IMR-90 (cell line): ENCODE measurements around the gene GCN1. TPM values are rescaled to one million over a fixed set of nuclear protein-coding genes. Genes with fewer than 3 reads are reported as not detected.

Experiments used
- ATAC-seq: fragments of 200-7000 bp; cut with Tn5 transposase; 2 replicates; pipeline ENCODE4 v1.9.1; 2020; ENCODE audit warnings: low read depth, mild to moderate bottlenecking, moderate library complexity
- BruUV-seq: library from RNA; stranded (reverse); fragments of 400-500 nt; replicated peaks from 2 replicates; lab custom pipeline; 2021; lab: Mats Ljungman, UMichigan
- CTCF ChIA-PET: fragments of 300-600 bp; formaldehyde crosslinking; extraction: SDS; loops from one replicate; lab custom pipeline; 2021; ENCODE audit warnings: antibody characterized with exemption; lab: Yijun Ruan, JAX
- POLR2A ChIA-PET: fragments of 300-600 bp; sonication (Branson Sonifier 250); formaldehyde crosslinking; loops from one replicate; lab custom pipeline; 2022; ENCODE audit warnings: antibody characterized with exemption; ENCODE audit not compliant: unreplicated experiment; lab: Charles Lee
- DNase-seq: peaks from one replicate; pipeline ENCODE4 v3.0.0; 2013
- H2AFZ ChIP-seq: replicated peaks from 2 replicates; pipeline ENCODE3; 2013; ENCODE audit warnings: low read length, mild to moderate bottlenecking; ENCODE audit not compliant: poor library complexity
- H2AK5ac ChIP-seq: 2 replicates; pipeline ENCODE4 v1.6.1; 2013; ENCODE audit warnings: low read depth, low read length, inconsistent platforms
- H2AK9ac ChIP-seq: replicated peaks from 2 replicates; pipeline ENCODE3; 2013; ENCODE audit warnings: mild to moderate bottlenecking, low read depth, low read length, moderate library complexity; ENCODE audit not compliant: poor library complexity
- H2BK120ac ChIP-seq: 2 replicates; pipeline ENCODE4 v1.6.1; 2013; ENCODE audit warnings: low read depth, low read length, inconsistent platforms
- H2BK15ac ChIP-seq: 3 replicates; pipeline ENCODE4 v1.6.1; 2013; ENCODE audit warnings: low read depth, low read length, inconsistent platforms
- H2BK20ac ChIP-seq: 2 replicates; pipeline ENCODE4 v1.6.1; 2013; ENCODE audit warnings: low read depth, mild to moderate bottlenecking, inconsistent platforms, low read length, moderate library complexity
- H2BK5ac ChIP-seq: 2 replicates; pipeline ENCODE4 v1.6.1; 2013; ENCODE audit warnings: mild to moderate bottlenecking, low read depth, low read length, inconsistent platforms; ENCODE audit not compliant: poor library complexity, severe bottlenecking
- H3K14ac ChIP-seq: replicated peaks from 2 replicates; pipeline ENCODE4 v1.6.1; 2013; ENCODE audit warnings: low read depth, low read length, inconsistent platforms
- H3K18ac ChIP-seq: 2 replicates; pipeline ENCODE4 v1.6.1; 2013; ENCODE audit warnings: low read depth, low read length, control low read depth
- H3K23ac ChIP-seq: 2 replicates; pipeline ENCODE4 v1.6.1; 2013; ENCODE audit warnings: low read depth, low read length, inconsistent platforms
- H3K27ac ChIP-seq: 2 replicates; pipeline ENCODE4 v1.5.1; 2013; ENCODE audit warnings: mild to moderate bottlenecking, control low read depth, low read length; ENCODE audit not compliant: insufficient read depth
- H3K27me3 ChIP-seq: 2 replicates; pipeline ENCODE4 v1.6.1; 2013; ENCODE audit warnings: low read length; ENCODE audit not compliant: control insufficient read depth, insufficient read depth
- H3K36me3 ChIP-seq: 2 replicates; pipeline ENCODE4 v1.6.1; 2013; ENCODE audit warnings: low read length, mixed read lengths; ENCODE audit not compliant: control insufficient read depth, insufficient read depth
- H3K4ac ChIP-seq: 2 replicates; pipeline ENCODE4 v1.6.1; 2013; ENCODE audit warnings: low read depth, low read length, inconsistent platforms
- H3K4me1 ChIP-seq: 2 replicates; pipeline ENCODE4 v1.6.1; 2013; ENCODE audit warnings: low read length, mixed read lengths; ENCODE audit not compliant: control insufficient read depth, insufficient read depth
- H3K4me2 ChIP-seq: 2 replicates; pipeline ENCODE4 v1.6.1; 2013; ENCODE audit warnings: low read depth, mild to moderate bottlenecking, control low read depth, low read length, moderate library complexity
- H3K4me3 ChIP-seq: 2 replicates; pipeline ENCODE4 v1.5.1; 2013; ENCODE audit warnings: low read depth, mild to moderate bottlenecking, control low read depth, low read length, moderate library complexity; ENCODE audit not compliant: insufficient read depth
- H3K56ac ChIP-seq: 2 replicates; pipeline ENCODE4 v1.6.1; 2013; ENCODE audit warnings: low read length, inconsistent platforms; ENCODE audit not compliant: insufficient read depth; ENCODE audit errors: extremely low read depth
- H3K79me1 ChIP-seq, 2 experiments: 2 replicates each; pipeline ENCODE4 v1.6.1; 2013; ENCODE audit warnings: low read length in 2 of 2, inconsistent platforms in 1 of 2, low read depth in 1 of 2
- H3K9ac ChIP-seq: 2 replicates; pipeline ENCODE4 v1.6.1; 2013; ENCODE audit warnings: low read depth, low read length, control low read depth
- H3K9me1 ChIP-seq: 2 replicates; pipeline ENCODE4 v1.6.1; 2013; ENCODE audit warnings: low read length, inconsistent platforms; ENCODE audit not compliant: insufficient read depth
- H3K9me3 ChIP-seq: 2 replicates; pipeline ENCODE4 v1.6.1; 2013; ENCODE audit warnings: low read length; ENCODE audit not compliant: control insufficient read depth, insufficient read depth
- H4K20me1 ChIP-seq: 2 replicates; pipeline ENCODE4 v1.6.1; 2013; ENCODE audit warnings: low read length, inconsistent platforms; ENCODE audit not compliant: insufficient read depth
- H4K5ac ChIP-seq: 2 replicates; pipeline ENCODE4 v1.6.1; 2013; ENCODE audit warnings: mild to moderate bottlenecking, low read depth, low read length, control low read depth
- H4K8ac ChIP-seq, 2 experiments: 2 replicates each; pipeline ENCODE4 v1.6.1; 2013; ENCODE audit warnings: low read depth in 2 of 2, low read length in 2 of 2, control low read depth in 1 of 2, inconsistent platforms in 1 of 2
- H4K91ac ChIP-seq: 2 replicates; pipeline ENCODE4 v1.6.1; 2013; ENCODE audit warnings: low read depth, low read length, inconsistent platforms; ENCODE audit not compliant: insufficient read depth
- BHLHE40 ChIP-seq: fragments of 150-350 bp; IDR thresholded peaks from 2 replicates; pipeline ENCODE4 v1.6.1; 2016; ENCODE audit warnings: mild to moderate bottlenecking, low read depth, low read length
- CHD1 ChIP-seq: IDR thresholded peaks from 2 replicates; pipeline ENCODE4 v1.6.1; 2012; ENCODE audit warnings: low read depth, low read length, improper control_type of control experiment
- ELK1 ChIP-seq: fragments of 150-350 bp; IDR thresholded peaks from 2 replicates; pipeline ENCODE4 v1.6.1; 2016; ENCODE audit warnings: low read depth, mild to moderate bottlenecking, low read length, moderate library complexity, borderline replicate concordance
- MAZ ChIP-seq: IDR thresholded peaks from 2 replicates; pipeline ENCODE4 v1.6.1; 2012; ENCODE audit warnings: low read depth, mild to moderate bottlenecking, low read length, improper control_type of control experiment, moderate library complexity, borderline replicate concordance
- POLR2A ChIP-seq: IDR thresholded peaks from 2 replicates; pipeline ENCODE4 v1.6.1; 2012; ENCODE audit warnings: mild to moderate bottlenecking, low read depth, low read length
- SMC3 ChIP-seq: fragments of 150-350 bp; IDR thresholded peaks from 2 replicates; pipeline ENCODE4 v1.6.1; 2016; ENCODE audit warnings: low read depth, mild to moderate bottlenecking, antibody characterized with exemption, low read length, moderate library complexity
- WGBS, 2 experiments: methylation state at CpG; one replicate each; pipeline versions ENCODE4 v1.1.5 to v1.1.7; 2013; ENCODE audit warnings: missing lambda C conversion rate in 2 of 2; ENCODE audit not compliant: insufficient read length in 1 of 2; ENCODE audit errors: extremely low coverage in 2 of 2; 5-methylcytosine and 5-hydroxymethylcytosine counted together
- dilution Hi-C: fragments of 300-500 bp; cut with HindIII; formaldehyde crosslinking; loops from one replicate; pipeline ENCODE4 v1.14.3; 2018; ENCODE audit warnings: low sequenced_read_pairs; ENCODE audit not compliant: unreplicated experiment
- in situ Hi-C: fragments of 300-500 bp; cut with MboI; formaldehyde crosslinking; loops from 3 replicates; pipeline ENCODE4 v1.14.3; 2019; ENCODE audit warnings: low sequenced_read_pairs, inconsistent platforms, mixed read lengths
- intact Hi-C: fragments of 100-400 bp; cut with micrococcal nuclease; formaldehyde crosslinking; loops from 2 replicates; pipeline ENCODE4 v1.10.0; 2022
- polyA plus RNA-seq, 3 experiments: library from polyadenylated mRNA; depleted of rRNA; stranded (reverse); fragments of >200 nt; gene quantifications; 2 replicates each; pipeline ENCODE4 v1.2.3, GENCODE V29; 2012; ENCODE audit warnings: low replicate concordance in 1 of 3
- total RNA-seq: library from RNA; depleted of rRNA; stranded (reverse); fragments of >200 nt; gene quantifications from 2 replicates; pipeline ENCODE4 v1.2.3, GENCODE V29; 2012

The GCN1 gene
- total and polyA plus RNA-seq, 2 of the 4 experiments (the other 2 are of a cell fraction): 57.8 to 77.6 TPM

- H4K20me1 ChIP-seq: peaks cover 19% of the 10 kb centered on the region
- peak overlapping the region; percentile 35; the same call in 1 of the 2 replicates for H3K18ac ChIP-seq
- no peak overlapping the region for H2AFZ ChIP-seq
- no peak overlapping the region for H3K23ac ChIP-seq
- no peaks in the 10 kb centered on the region for H3K27me3 ChIP-seq
- CTCF ChIA-PET: no interaction called here
- no peak overlapping the region for H2AK9ac ChIP-seq
- H4K91ac ChIP-seq: peak overlapping the region; percentile 20; the same call in 1 of the 2 replicates
- no peaks in the 10 kb centered on the region for H3K9me3 ChIP-seq
- H3K79me1 ChIP-seq: peaks cover 10 to 40% of the 10 kb centered on the region in 2 experiments
- H3K4ac ChIP-seq: peak overlapping the region; percentile 69
- no peak for TF ChIP-seq MAZ
- no peak for TF ChIP-seq ELK1
- TF ChIP-seq SMC3: no peak
- TF ChIP-seq POLR2A: no peak
- no peak for TF ChIP-seq CHD1
- TF ChIP-seq BHLHE40: no peak
- dilution Hi-C loops (no loop called here), in situ Hi-C loops (loop anchor here (25.0 kb wide), 1 partner anchor 1759 kb away; the partner anchor contains the start of gene TAOK3), intact Hi-C loops (no loop called here)
- ATAC-seq (no peak), DNase-seq (no peak)
- peak overlapping the region in 1 of 2 experiments; percentile 14; a peak in 2 of 4 replicates for H4K8ac ChIP-seq
- no peak overlapping the region; the same call in 1 of the 2 replicates for H4K5ac ChIP-seq
- H2BK120ac ChIP-seq: peak overlapping the region; percentile 33; the same call in 1 of the 2 replicates
- BruUV-seq: no TSS peak
- no peak overlapping the region for H3K9ac ChIP-seq
- peak overlapping the region; percentile 50; the same call in 1 of the 2 replicates for H2BK20ac ChIP-seq
- no peak overlapping the region for H3K4me2 ChIP-seq
- peak overlapping the region; percentile 82; the same call in 1 of the 2 replicates for H3K27ac ChIP-seq
- POLR2A ChIA-PET: no interaction called here
- no peak overlapping the region for H3K4me3 ChIP-seq
- peaks cover 16% of the 10 kb centered on the region for H3K4me1 ChIP-seq
- H3K14ac ChIP-seq: peak overlapping the region; percentile 70; the same call in 1 of the 2 replicates
- WGBS, 2 experiments: no CpG with 5 or more reads among the region's 2 CpGs
- peak overlapping the region; percentile 73; the same call in 1 of the 2 replicates for H2AK5ac ChIP-seq
- no peak overlapping the region for H2BK5ac ChIP-seq
- H3K56ac ChIP-seq: no peak overlapping the region
- peaks cover 24% of the 10 kb centered on the region for H3K9me1 ChIP-seq
- peaks cover 8% of the 10 kb centered on the region for H3K36me3 ChIP-seq
- H2BK15ac ChIP-seq: no peak overlapping the region
Observed at GRCh38 chr12:120121343-120121742, 73.2 kb downstream of the GCN1 start.
